HG03159 (cell line): ENCODE data around the gene FAM136A.
A peak's percentile ranks its signal among the peaks of the same experiment; 100 is the strongest.
"Not testable (repeated sequence)": the region's sequence is repeated elsewhere in the genome, so short reads cannot be mapped to it uniquely, and the experiment has no call there.

Experiments used
- ATAC-seq: cut with Tn5 transposase; IDR thresholded peaks from one replicate; pipeline ENCODE4 v1.9.1; 2021; ENCODE audit warnings: mild to moderate bottlenecking, moderate library complexity; ENCODE audit not compliant: unreplicated experiment

FAM136A gene

GRCh38 chr2:70300771-70301343 lies 1.0 kb downstream of the FAM136A start:
- ATAC-seq, result no peak

- not testable (repeated sequence) for ATAC-seq
Measured at GRCh38 chr2:70297828-70298227, 4.0 kb downstream of the FAM136A start.

GRCh38 chr2:70283500-70284191 lies 18.2 kb downstream of the FAM136A start:
- ATAC-seq, result no peak

- ATAC-seq, result no peak
Measured at GRCh38 chr2:70282439-70282838, 19.4 kb downstream of the FAM136A start.

- no peak for ATAC-seq
Measured at GRCh38 chr2:70280242-70280798, 21.5 kb downstream of the FAM136A start.

GRCh38 chr2:70270323-70270722 lies 31.5 kb downstream of the FAM136A start:
- no peak for ATAC-seq

- not testable (repeated sequence) for ATAC-seq
Measured at GRCh38 chr2:70269422-70270302, 32.2 kb downstream of the FAM136A start.

- not testable (repeated sequence) for ATAC-seq
Measured at GRCh38 chr2:70266925-70267324, 34.9 kb downstream of the FAM136A start.

GRCh38 chr2:70261501-70261900 lies 40.4 kb downstream of the FAM136A start:
- no peak for ATAC-seq

GRCh38 chr2:70258532-70258875 lies 43.4 kb downstream of the FAM136A start:
- ATAC-seq, result no peak

GRCh38 chr2:70255637-70256314 lies 46.1 kb downstream of the FAM136A start:
- ATAC-seq, result no peak

GRCh38 chr2:70250434-70250833 lies 51.4 kb downstream of the FAM136A start:
- ATAC-seq, result no peak

GRCh38 chr2:70248181-70248847 lies 53.6 kb downstream of the FAM136A start, which contains the start of gene TIA1:
TSS of gene TIA1 (minus strand) at chr2:70248628. CDS start at chr2:70248430, 198 bp downstream.
- ATAC-seq, result peak; percentile 96

GRCh38 chr2:70247364-70248180 lies 54.3 kb downstream of the FAM136A start:
- no peak for ATAC-seq
